Upper lobe of left lung (tissue), 6 donors: ENCODE measurements around the gene DSEL. TPM values are rescaled to one million over a fixed set of nuclear protein-coding genes. Genes with fewer than 3 reads are reported as not detected.

Experiments used
- ATAC-seq, 2 donors: fragments of 200-7000 bp; cut with Tn5 transposase; one replicate each; pipeline ENCODE4 v1.9.1; 2022; ENCODE audit warnings: mild to moderate bottlenecking in 2 of 2, moderate library complexity in 2 of 2; ENCODE audit not compliant: low FRiP score in 2 of 2
- DNase-seq, 2 donors: peaks; one replicate each; pipeline ENCODE4 v3.0.0-alpha.2; 2019 to 2020
- H3K27ac ChIP-seq, 4 donors: fragments of 200-600 bp; sonication (generic); one replicate each; pipeline ENCODE4 v1.5.1; 2016 to 2019
- H3K27me3 ChIP-seq, 4 donors: fragments of 200-600 bp; sonication (generic); one replicate each; pipeline ENCODE4 v1.5.1; 2017 to 2019
- H3K36me3 ChIP-seq, 4 donors: fragments of 200-600 bp; sonication (generic); one replicate each; pipeline ENCODE4 v1.5.1; 2016 to 2019
- H3K4me1 ChIP-seq, 4 donors: fragments of 200-600 bp; sonication (generic); one replicate each; pipeline ENCODE4 v1.5.1; 2018 to 2019
- H3K4me3 ChIP-seq, 4 donors: fragments of 200-600 bp; sonication (generic); one replicate each; pipeline ENCODE4 v1.5.1; 2017 to 2019; ENCODE audit warnings: mild to moderate bottlenecking in 2 of 4, moderate library complexity in 1 of 4
- H3K9me3 ChIP-seq, 4 donors: fragments of 200-600 bp; sonication (generic); one replicate each; pipeline ENCODE4 v1.5.1; 2018 to 2019
- CTCF ChIP-seq, 6 experiments: fragments of 450-650 bp in 4 of 6; fragments of 200-600 bp in 2 of 6; sonication (generic) in 2 of 6; IDR thresholded peaks; one replicate each; pipeline ENCODE4 v1.5.1; 2016 to 2019; ENCODE audit warnings: antibody characterized with exemption in 6 of 6
- EP300 ChIP-seq, 4 donors: sonication (generic); formaldehyde crosslinking; IDR thresholded peaks; one replicate each; pipeline ENCODE4 v1.5.1; 2017; ENCODE audit warnings: antibody characterized with exemption in 4 of 4, control low read depth in 2 of 4
- POLR2A ChIP-seq, 4 donors: fragments of 450-650 bp; IDR thresholded peaks; one replicate each; pipeline ENCODE4 v1.5.1; 2016 to 2017; ENCODE audit warnings: antibody characterized with exemption in 4 of 4, mild to moderate bottlenecking in 2 of 4
- POLR2AphosphoS5 ChIP-seq, 2 donors: sonication (generic); formaldehyde crosslinking; IDR thresholded peaks; one replicate each; pipeline ENCODE4 v1.5.1; 2017; ENCODE audit warnings: antibody characterized with exemption in 2 of 2
- WGBS, 2 donors: methylation state at CpG; one replicate each; pipeline ENCODE4 v1.1.5; 2017 to 2018; 5-methylcytosine and 5-hydroxymethylcytosine counted together
- total RNA-seq, 6 donors: library from RNA; depleted of rRNA in 4 of 6; stranded (reverse); fragments of >200 nt in 4 of 6; gene quantifications; one replicate each; pipeline versions ENCODE4 v1.1.0 to v1.2.1, GENCODE V29; 2016 to 2021
- donor health status: DM: no; HTN: no; CAD: no; lungs with moderate emphysema.
- donor health status: DM: no; HTN: yes; CAD: no; lungs with severe emphysema.

The DSEL gene
- total RNA-seq, 6 donors from 2014 or later: 6.5 to 15.0 (median 10.1) TPM

- Histone ChIP-seq H3K27me3 (no peaks in the 10 kb centered on the region), H3K4me3 (no peak overlapping the region), H3K36me3 (no peaks in the 10 kb centered on the region), H3K4me1 (no peaks in the 10 kb centered on the region), H3K27ac (no peak overlapping the region), H3K9me3 (no peaks in the 10 kb centered on the region)
- WGBS, 2 donors: 70 to 73% methylated on average over 2 of the region's 2 CpGs
- no peak for DNase-seq
- no peak for ATAC-seq
- TF ChIP-seq EP300 (IDR thresholded peaks at IDR 0.05) (no peak), POLR2A (IDR thresholded peaks at IDR 0.05) (no peak), POLR2AphosphoS5 (IDR thresholded peaks at IDR 0.05) (no peak), CTCF (IDR thresholded peaks at IDR 0.05) (no peak)
These were observed 39.0 kb downstream of the DSEL start for GRCh38 chr18:67477522-67477921.

GRCh38 chr18:67476585-67476984 lies 39.9 kb downstream of the DSEL start:
- H3K27ac ChIP-seq: no peak overlapping the region
- ATAC-seq (no peak), DNase-seq (no peak)
- WGBS, 2 donors: 50 to 67% methylated on average over 3 of the region's 3 CpGs
- H3K9me3 ChIP-seq: no peaks in the 10 kb centered on the region
- no peaks in the 10 kb centered on the region for H3K36me3 ChIP-seq
- no peak overlapping the region for H3K4me3 ChIP-seq
- no peaks in the 10 kb centered on the region for H3K27me3 ChIP-seq
- H3K4me1 ChIP-seq: no peaks in the 10 kb centered on the region
- no peak for TF ChIP-seq POLR2A (IDR thresholded peaks at IDR 0.05)
- TF ChIP-seq EP300 (IDR thresholded peaks at IDR 0.05): no peak
- TF ChIP-seq POLR2AphosphoS5 (IDR thresholded peaks at IDR 0.05): no peak
- TF ChIP-seq CTCF (IDR thresholded peaks at IDR 0.05): no peak

- Histone ChIP-seq H3K9me3 (no peaks in the 10 kb centered on the region), H3K4me1 (no peaks in the 10 kb centered on the region), H3K27ac (no peak overlapping the region), H3K4me3 (no peak overlapping the region), H3K27me3 (no peaks in the 10 kb centered on the region), H3K36me3 (no peaks in the 10 kb centered on the region)
- DNase-seq (no peak), ATAC-seq (no peak)
- 7 to 24% methylated on average over 1 of the region's 1 CpG for WGBS, 2 donors
- TF ChIP-seq POLR2AphosphoS5 (IDR thresholded peaks at IDR 0.05) (no peak), CTCF (IDR thresholded peaks at IDR 0.05) (no peak), POLR2A (IDR thresholded peaks at IDR 0.05) (no peak), EP300 (IDR thresholded peaks at IDR 0.05) (no peak)
These were observed 40.8 kb downstream of the DSEL start for GRCh38 chr18:67475673-67476072.

- no peak for DNase-seq
- TF ChIP-seq POLR2AphosphoS5 (IDR thresholded peaks at IDR 0.05) (no peak), POLR2A (IDR thresholded peaks at IDR 0.05) (no peak), EP300 (IDR thresholded peaks at IDR 0.05) (no peak), CTCF (IDR thresholded peaks at IDR 0.05) (no peak)
- no peaks in the 10 kb centered on the region for H3K9me3 ChIP-seq
- no peak overlapping the region for H3K4me3 ChIP-seq
- no peak for ATAC-seq
- H3K27me3 ChIP-seq: no peaks in the 10 kb centered on the region
- H3K4me1 ChIP-seq: no peaks in the 10 kb centered on the region
- no peak overlapping the region for H3K27ac ChIP-seq
- no peaks in the 10 kb centered on the region for H3K36me3 ChIP-seq
These were observed 48.5 kb downstream of the DSEL start for GRCh38 chr18:67468038-67468437.

- TF ChIP-seq CTCF (IDR thresholded peaks at IDR 0.05) (no peak), POLR2A (IDR thresholded peaks at IDR 0.05) (no peak), POLR2AphosphoS5 (IDR thresholded peaks at IDR 0.05) (no peak), EP300 (IDR thresholded peaks at IDR 0.05) (no peak)
- Histone ChIP-seq H3K27ac (no peak overlapping the region), H3K36me3 (no peaks in the 10 kb centered on the region), H3K4me3 (no peak overlapping the region), H3K27me3 (no peaks in the 10 kb centered on the region), H3K4me1 (no peaks in the 10 kb centered on the region), H3K9me3 (no peaks in the 10 kb centered on the region)
- WGBS, 2 donors: 42 to 85% methylated on average over 1 of the region's 1 CpG
- ATAC-seq (no peak), DNase-seq (no peak)
These were observed 49.3 kb downstream of the DSEL start for GRCh38 chr18:67467188-67467587.
